Measurements from ENCODE around the gene RERE.

DNA sequence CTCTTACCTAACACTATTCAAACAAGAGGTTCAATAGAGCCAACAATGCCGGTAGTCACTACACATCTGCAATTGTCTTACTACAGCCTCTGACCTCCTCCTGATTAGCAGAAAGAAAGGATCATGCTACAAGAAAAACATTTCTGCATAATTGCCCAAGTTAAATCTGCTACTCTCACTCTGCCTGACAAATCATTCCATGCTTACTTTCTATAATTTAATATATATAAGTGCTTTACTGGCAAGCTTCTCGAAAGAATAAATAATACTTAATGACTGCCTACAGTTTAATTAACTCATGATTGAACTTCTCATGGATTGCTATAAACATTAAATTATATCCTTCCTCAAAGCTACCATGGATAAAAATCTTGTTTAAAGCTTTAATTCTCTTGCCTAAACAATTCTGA lies 343.5 kb downstream of the RERE start:
- TF ChIP-seq, protein P1, sequence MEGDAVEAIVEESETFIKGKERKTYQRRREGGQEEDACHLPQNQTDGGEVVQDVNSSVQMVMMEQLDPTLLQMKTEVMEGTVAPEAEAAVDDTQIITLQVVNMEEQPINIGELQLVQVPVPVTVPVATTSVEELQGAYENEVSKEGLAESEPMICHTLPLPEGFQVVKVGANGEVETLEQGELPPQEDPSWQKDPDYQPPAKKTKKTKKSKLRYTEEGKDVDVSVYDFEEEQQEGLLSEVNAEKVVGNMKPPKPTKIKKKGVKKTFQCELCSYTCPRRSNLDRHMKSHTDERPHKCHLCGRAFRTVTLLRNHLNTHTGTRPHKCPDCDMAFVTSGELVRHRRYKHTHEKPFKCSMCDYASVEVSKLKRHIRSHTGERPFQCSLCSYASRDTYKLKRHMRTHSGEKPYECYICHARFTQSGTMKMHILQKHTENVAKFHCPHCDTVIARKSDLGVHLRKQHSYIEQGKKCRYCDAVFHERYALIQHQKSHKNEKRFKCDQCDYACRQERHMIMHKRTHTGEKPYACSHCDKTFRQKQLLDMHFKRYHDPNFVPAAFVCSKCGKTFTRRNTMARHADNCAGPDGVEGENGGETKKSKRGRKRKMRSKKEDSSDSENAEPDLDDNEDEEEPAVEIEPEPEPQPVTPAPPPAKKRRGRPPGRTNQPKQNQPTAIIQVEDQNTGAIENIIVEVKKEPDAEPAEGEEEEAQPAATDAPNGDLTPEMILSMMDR (IDR thresholded peaks at IDR 0.05) = no peak
- TF ChIP-seq POLR2AphosphoS5 (IDR thresholded peaks at IDR 0.05; ENCODE audit: low read depth, low read length) (no peak), SIN3A (IDR thresholded peaks at IDR 0.05; ENCODE audit: borderline replicate concordance, insufficient read depth, low read depth, low read length) (no peak)

Data from Panc1 (cell line).